Stimulated activated CD8-positive, alpha-beta memory T cell treated with anti-CD3 and anti-CD28 coated beads, Interleukin-12 subunit alpha, Interleukin-12 subunit beta, amount 100 ng/mL, for 24 hours (primary cell): ENCODE results near the gene RNF19B.
A peak's percentile ranks its signal among the peaks of the same experiment; 100 is the strongest.
"Not testable (repeated sequence)": the region's sequence is repeated elsewhere in the genome, so short reads cannot be mapped to it uniquely, and the experiment has no call there.

Source experiments
- DNase-seq: peaks from one replicate; pipeline ENCODE4 v3.0.0-alpha.2; 2020; ENCODE audit errors: extremely low read depth

Gene RNF19B

GRCh38 chr1:32964461-32965250 lies at the start of gene RNF19B:
RNF19B (minus strand) TSS chr1:32964809; CDS start chr1:32964685, 124 bp downstream.
- peak; percentile 87 for DNase-seq

GRCh38 chr1:33013791-33014190 lies 49.2 kb upstream of the RNF19B start:
- DNase-seq: no peak

- no peak for DNase-seq
Observed at GRCh38 chr1:33012165-33012564, 47.6 kb upstream of the RNF19B start.

GRCh38 chr1:33010932-33011731 lies 46.5 kb upstream of the RNF19B start:
- DNase-seq: no peak

- DNase-seq: no peak
Observed at GRCh38 chr1:33009561-33009960, 45.0 kb upstream of the RNF19B start.

- DNase-seq: no peak
Observed at GRCh38 chr1:33008051-33008914, 43.7 kb upstream of the RNF19B start.

- DNase-seq: no peak
Observed at GRCh38 chr1:33007190-33008050, 42.8 kb upstream of the RNF19B start.

GRCh38 chr1:33005838-33006421 lies 41.3 kb upstream of the RNF19B start:
- DNase-seq: no peak

GRCh38 chr1:33005117-33005837 lies 40.7 kb upstream of the RNF19B start:
- no peak for DNase-seq

- DNase-seq: no peak
Observed at GRCh38 chr1:33004613-33005012, 40.0 kb upstream of the RNF19B start.

GRCh38 chr1:33003657-33004056 lies 39.0 kb upstream of the RNF19B start:
- no peak for DNase-seq

GRCh38 chr1:33002006-33002405 lies 37.4 kb upstream of the RNF19B start:
- no peak for DNase-seq

- no peak for DNase-seq
Observed at GRCh38 chr1:33001282-33001681, 36.7 kb upstream of the RNF19B start.

- DNase-seq: no peak
Observed at GRCh38 chr1:33000427-33001026, 35.9 kb upstream of the RNF19B start.

GRCh38 chr1:32998997-32999396 lies 34.4 kb upstream of the RNF19B start:
- DNase-seq: no peak

GRCh38 chr1:32998064-32998463 lies 33.5 kb upstream of the RNF19B start:
- no peak for DNase-seq

- no peak for DNase-seq
Observed at GRCh38 chr1:32997381-32997891, 32.8 kb upstream of the RNF19B start.

GRCh38 chr1:32993324-32993636 lies 28.7 kb upstream of the RNF19B start:
- DNase-seq: not testable (repeated sequence)

- DNase-seq: peak; percentile 33
Observed at GRCh38 chr1:32992489-32993323, 28.1 kb upstream of the RNF19B start.
